Activated CD4-positive, alpha-beta T cell treated with anti-CD3 and anti-CD28 coated beads, Interleukin-2, amount 10 ng/mL, durations not matched to agents 7 days and 5 days (primary cell): Measurements from ENCODE around the gene SPINDOC. TPM values are rescaled to one million over a fixed set of nuclear protein-coding genes. Genes with fewer than 3 reads are reported as not detected.
"Not testable (repeated sequence)": the region's sequence is repeated elsewhere in the genome, so short reads cannot be mapped to it uniquely, and the experiment has no call there.

ENCODE experiments used
- CTCF ChIA-PET: fragments of 350-600 bp; sonication (Branson Sonifier 250); formaldehyde crosslinking; loops from one replicate; lab custom pipeline; 2021; ENCODE audit warnings: antibody characterized with exemption; lab: Charles Lee
- POLR2A ChIA-PET: fragments of 350-600 bp; sonication (Branson Sonifier 250); formaldehyde crosslinking; loops from one replicate; lab custom pipeline; 2021; ENCODE audit warnings: antibody characterized with exemption; lab: Charles Lee
- DNase-seq: peaks from one replicate; pipeline ENCODE4 v3.0.0-alpha.2; 2020
- H3K27ac Mint-ChIP-seq: one replicate; pipeline ENCODE4 v1.8.0; 2021; ENCODE audit warnings: mild to moderate bottlenecking, moderate library complexity, mixed read lengths
- H3K27me3 Mint-ChIP-seq: one replicate; pipeline ENCODE4 v1.8.0; 2021; ENCODE audit warnings: mixed read lengths
- H3K36me3 Mint-ChIP-seq: one replicate; pipeline ENCODE4 v1.8.0; 2021; ENCODE audit warnings: low read depth, mixed read lengths
- H3K4me1 Mint-ChIP-seq: one replicate; pipeline ENCODE4 v1.8.0; 2021; ENCODE audit warnings: mixed read lengths
- H3K4me3 Mint-ChIP-seq: one replicate; pipeline ENCODE4 v1.8.0; 2021; ENCODE audit warnings: mild to moderate bottlenecking, moderate library complexity, mixed read lengths
- H3K9me3 Mint-ChIP-seq: one replicate; pipeline ENCODE4 v1.8.0; 2021; ENCODE audit warnings: mixed read lengths
- total RNA-seq, 2 experiments: library from RNA; stranded (reverse); gene quantifications; one replicate each; pipeline ENCODE4 v1.2.3, GENCODE V29; 2021

The SPINDOC gene
- total RNA-seq, 2 experiments from 2014 or later = 38.4 to 40.7 TPM

DNA sequence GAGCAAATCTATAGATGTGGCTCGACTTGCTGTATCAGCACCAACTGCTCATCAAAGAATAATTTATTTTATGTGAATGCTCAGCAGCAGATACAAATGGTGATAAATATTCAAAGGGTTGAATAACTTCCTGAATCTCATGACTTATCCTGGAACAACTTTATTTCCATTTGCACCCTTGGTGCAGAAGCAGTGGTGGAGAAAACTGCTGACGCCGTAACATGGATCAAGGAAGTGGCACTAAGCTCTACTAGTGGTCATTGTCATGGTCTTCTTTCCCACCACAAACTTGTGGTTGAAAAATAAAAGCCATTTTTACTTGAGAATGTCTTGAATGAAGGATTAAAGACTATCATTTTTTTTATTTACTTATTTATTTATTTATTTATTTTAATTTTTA is 40.2 kb downstream of the SPINDOC start:
- POLR2A ChIA-PET = no interaction called here
- no peak for DNase-seq
- Mint-ChIP-seq H3K9me3 (no peaks in the 10 kb centered on the region), H3K27me3 (no peaks in the 10 kb centered on the region), H3K36me3 (peaks cover 45% of the 10 kb centered on the region), H3K27ac (no peak overlapping the region), H3K4me1 (peaks cover 68% of the 10 kb centered on the region), H3K4me3 (no peak overlapping the region)
- CTCF ChIA-PET = interaction anchor here (0.6 kb wide), 1 partner anchor 334 kb away, joined by 3 read pairs; no protein-coding TSS in a partner anchor

DNA sequence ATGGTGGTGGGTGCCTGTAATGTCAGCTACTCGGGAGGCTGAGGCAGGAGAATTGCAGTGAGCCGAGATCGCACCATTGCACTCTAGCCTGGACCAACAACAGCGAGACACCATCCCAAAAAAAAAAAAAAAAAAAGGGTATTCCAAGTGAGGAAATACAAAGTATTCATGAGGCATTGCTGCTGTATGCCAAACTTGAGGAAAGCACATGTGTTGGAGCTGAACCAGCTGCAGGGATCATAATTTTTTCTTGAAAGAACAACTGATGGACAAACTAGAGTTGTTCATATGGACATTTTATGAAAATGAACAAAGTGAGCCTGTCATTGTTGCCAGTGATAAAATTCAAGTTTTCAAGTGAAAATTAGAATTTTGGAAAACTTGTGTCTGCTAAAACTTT is 41.4 kb downstream of the SPINDOC start:
- ChIA-PET POLR2A (interaction anchor here (0.7 kb wide), 1 partner anchor 14 kb away, joined by 5 read pairs; no protein-coding TSS in a partner anchor), CTCF (interaction anchor here (1.2 kb wide), 1 partner anchor 23 kb away, joined by 3 read pairs; no protein-coding TSS in a partner anchor)
- no peaks in the 10 kb centered on the region for H3K27me3 Mint-ChIP-seq
- no peak overlapping the region for H3K27ac Mint-ChIP-seq
- no peak for DNase-seq
- peaks cover 37% of the 10 kb centered on the region for H3K36me3 Mint-ChIP-seq
- peaks cover 62% of the 10 kb centered on the region for H3K4me1 Mint-ChIP-seq
- H3K4me3 Mint-ChIP-seq = no peak overlapping the region
- no peaks in the 10 kb centered on the region for H3K9me3 Mint-ChIP-seq

DNA sequence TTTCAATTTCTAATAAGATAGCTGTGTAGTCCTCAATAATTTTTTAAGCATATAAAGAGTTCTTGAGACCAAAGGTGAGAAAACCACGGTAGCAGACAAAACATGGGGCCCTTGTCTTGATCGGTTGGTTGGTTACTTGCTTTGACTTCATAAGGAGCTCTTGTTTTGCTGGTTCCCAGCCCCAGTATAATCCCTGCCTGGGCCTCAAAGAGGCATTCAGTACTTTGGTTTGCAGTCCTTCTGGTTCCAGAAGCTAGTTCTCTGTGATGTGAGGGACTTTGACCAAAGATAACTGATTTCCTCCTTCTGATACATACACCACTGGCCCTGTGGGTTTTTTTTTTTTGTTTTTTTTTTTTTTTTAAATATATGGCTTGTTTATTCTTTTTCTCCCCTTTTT is 42.7 kb downstream of the SPINDOC start:
- Mint-ChIP-seq H3K4me1 (peaks cover 55% of the 10 kb centered on the region), H3K27me3 (no peaks in the 10 kb centered on the region), H3K36me3 (peaks cover 33% of the 10 kb centered on the region), H3K27ac (peak overlapping the region; percentile 31), H3K4me3 (no peak overlapping the region), H3K9me3 (no peaks in the 10 kb centered on the region)
- DNase-seq = no peak
- ChIA-PET POLR2A (interaction anchor here (0.7 kb wide), 1 partner anchor 20 kb away, joined by 4 read pairs; no protein-coding TSS in a partner anchor), CTCF (interaction anchor here (0.8 to 0.9 kb wide), 2 partner anchors 10 to 19 kb away, joined by 3 read pairs; no protein-coding TSS in a partner anchor)

DNA sequence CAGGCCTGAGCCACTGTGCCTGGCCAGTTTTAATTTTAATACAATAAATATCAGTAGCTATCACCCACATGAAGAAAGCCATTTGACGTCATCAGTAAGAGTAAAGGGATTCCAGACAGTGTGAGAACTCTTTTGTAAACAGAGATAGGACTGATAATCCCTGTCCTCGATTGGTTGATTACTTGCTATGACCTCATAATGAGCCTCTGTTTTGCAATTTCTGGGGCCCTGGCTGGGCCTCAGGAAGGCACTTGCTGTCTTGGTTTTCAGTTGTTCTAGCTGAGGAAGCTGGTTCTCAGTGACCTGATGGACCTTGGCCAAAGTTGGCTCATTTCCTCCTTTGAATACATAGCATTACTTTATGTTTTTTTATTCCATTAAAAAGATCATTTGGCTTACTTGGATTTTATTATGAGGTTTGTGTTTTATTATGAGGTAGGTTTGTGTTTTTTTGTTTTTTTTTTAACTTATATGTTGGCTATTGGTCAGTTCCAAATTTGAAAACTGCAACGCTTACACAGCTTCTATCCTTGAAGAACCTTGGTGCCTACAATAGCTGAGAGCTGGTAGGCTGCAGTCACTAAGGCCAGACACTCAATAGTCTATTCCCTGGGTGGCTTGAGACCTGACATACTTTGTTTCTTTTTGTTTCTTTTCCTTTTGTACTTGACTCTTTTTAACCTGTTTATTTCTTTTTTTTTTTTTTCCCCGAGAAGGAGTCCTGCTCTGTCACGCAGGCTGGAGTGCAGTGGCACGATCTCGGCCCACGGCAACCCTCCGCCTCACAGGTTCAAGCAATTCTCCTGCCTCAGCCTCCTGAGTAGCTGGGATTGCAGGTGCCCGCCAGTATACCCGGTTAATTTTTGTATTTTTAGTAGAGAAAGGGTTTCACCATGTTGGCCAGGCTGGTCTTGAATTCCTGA is 45.6 kb downstream of the SPINDOC start:
- peaks cover 49% of the 10 kb centered on the region for H3K4me1 Mint-ChIP-seq
- no peak overlapping the region for H3K4me3 Mint-ChIP-seq
- H3K36me3 Mint-ChIP-seq = peaks cover 34% of the 10 kb centered on the region
- ChIA-PET CTCF (interaction anchor here (0.6 to 4.1 kb wide), 4 partner anchors 11 to 538 kb away, joined by 3 to 13 read pairs (median 4); no protein-coding TSS in a partner anchor), POLR2A (no interaction called here)
- no peaks in the 10 kb centered on the region for H3K9me3 Mint-ChIP-seq
- no peak for DNase-seq
- H3K27ac Mint-ChIP-seq = no peak overlapping the region
- H3K27me3 Mint-ChIP-seq = no peaks in the 10 kb centered on the region

DNA sequence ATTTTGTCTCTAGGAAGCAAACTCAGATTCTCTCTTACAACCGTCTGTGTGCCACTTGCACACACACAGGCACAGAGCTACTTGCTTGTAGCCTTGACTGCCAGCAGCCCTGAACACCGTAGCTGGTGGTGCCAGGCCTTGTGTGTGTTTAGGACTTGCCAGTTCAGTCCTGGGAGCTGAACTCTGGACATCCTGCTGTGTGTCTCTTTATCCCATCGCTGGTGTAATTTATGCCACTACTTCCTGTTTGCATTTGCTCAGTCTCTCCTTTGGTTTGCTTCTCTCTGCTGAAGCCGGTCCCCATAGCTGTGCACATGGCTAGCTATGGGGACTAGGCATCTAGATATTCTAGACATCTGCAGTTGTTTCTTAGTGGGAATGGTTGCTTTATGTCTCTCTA is 49.7 kb downstream of the SPINDOC start:
- DNase-seq = peak; percentile 21
- POLR2A ChIA-PET = no interaction called here
- H3K4me3 Mint-ChIP-seq = no peak overlapping the region

DNA sequence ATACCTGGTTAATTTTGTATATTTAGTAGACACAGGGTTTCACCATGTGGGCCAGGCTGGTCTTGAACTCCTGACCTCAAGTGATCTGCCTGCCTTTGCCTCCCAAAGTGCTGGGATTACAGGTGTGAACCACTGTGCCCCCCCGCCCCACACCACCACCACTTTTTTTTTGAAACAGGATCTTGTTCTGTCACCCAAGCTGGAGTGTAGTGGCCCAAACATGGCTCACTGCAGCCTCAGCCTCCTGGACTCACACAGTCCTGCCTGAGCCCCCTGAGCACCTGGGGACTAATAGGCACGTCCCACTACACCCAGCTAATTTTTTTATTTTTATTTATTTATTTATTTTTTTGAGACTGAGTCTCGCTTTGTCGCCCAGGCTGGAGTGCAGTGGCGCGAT is 50.4 kb downstream of the SPINDOC start:
- Mint-ChIP-seq H3K27ac (peak overlapping the region; percentile 75), H3K36me3 (peaks cover 40% of the 10 kb centered on the region), H3K4me1 (peaks cover 62% of the 10 kb centered on the region)
- H3K27me3 Mint-ChIP-seq, H3K4me3 Mint-ChIP-seq, DNase-seq, H3K9me3 Mint-ChIP-seq, POLR2A ChIA-PET: not testable (repeated sequence)
- CTCF ChIA-PET = interaction anchor here (0.8 to 2.1 kb wide), 6 partner anchors 9 to 82 kb away, joined by 3 to 7 read pairs (median 4); no protein-coding TSS in a partner anchor

More for the DNA sequence above, 49.7 kb downstream of the SPINDOC start:
- Mint-ChIP-seq H3K27ac (peak overlapping the region; percentile 83), H3K36me3 (peaks cover 35% of the 10 kb centered on the region), H3K4me1 (peaks cover 56% of the 10 kb centered on the region), H3K9me3 (no peaks in the 10 kb centered on the region), H3K27me3 (no peaks in the 10 kb centered on the region)
- CTCF ChIA-PET = interaction anchor here (0.8 to 4.1 kb wide), 6 partner anchors 10 to 50 kb away, joined by 3 to 13 read pairs (median 5); no protein-coding TSS in a partner anchor

DNA sequence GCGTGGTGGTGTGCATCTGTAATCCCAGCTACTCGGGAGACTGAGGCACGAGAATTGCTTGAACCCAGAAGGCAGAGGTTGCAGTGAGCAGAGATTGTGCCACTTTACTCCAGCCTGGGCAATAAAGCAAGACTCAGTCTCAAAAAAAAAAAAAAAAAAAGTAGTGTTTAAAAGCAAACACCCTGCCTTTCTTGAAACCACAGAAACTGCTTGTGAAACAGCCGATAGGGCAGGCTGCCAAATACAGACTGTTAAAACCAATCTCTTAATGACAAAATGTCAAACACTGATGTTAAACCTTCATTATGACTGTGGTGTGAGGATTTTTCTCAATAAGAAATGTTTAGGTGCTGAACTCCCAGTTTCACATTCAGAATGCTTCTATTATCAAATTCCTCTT is 53.0 kb downstream of the SPINDOC start:
- peak; percentile 85 for DNase-seq
- H3K27me3 Mint-ChIP-seq = no peaks in the 10 kb centered on the region
- no peaks in the 10 kb centered on the region for H3K9me3 Mint-ChIP-seq
- H3K4me1 Mint-ChIP-seq = peaks cover 81% of the 10 kb centered on the region
- H3K27ac Mint-ChIP-seq = peak overlapping the region; percentile 84
- ChIA-PET CTCF (interaction anchor here (0.7 to 1.2 kb wide), 2 partner anchors 23 to 1636 kb away, joined by 3 read pairs; no protein-coding TSS in a partner anchor), POLR2A (no interaction called here)
- H3K36me3 Mint-ChIP-seq = peaks cover 50% of the 10 kb centered on the region
- H3K4me3 Mint-ChIP-seq = peak overlapping the region; percentile 67

DNA sequence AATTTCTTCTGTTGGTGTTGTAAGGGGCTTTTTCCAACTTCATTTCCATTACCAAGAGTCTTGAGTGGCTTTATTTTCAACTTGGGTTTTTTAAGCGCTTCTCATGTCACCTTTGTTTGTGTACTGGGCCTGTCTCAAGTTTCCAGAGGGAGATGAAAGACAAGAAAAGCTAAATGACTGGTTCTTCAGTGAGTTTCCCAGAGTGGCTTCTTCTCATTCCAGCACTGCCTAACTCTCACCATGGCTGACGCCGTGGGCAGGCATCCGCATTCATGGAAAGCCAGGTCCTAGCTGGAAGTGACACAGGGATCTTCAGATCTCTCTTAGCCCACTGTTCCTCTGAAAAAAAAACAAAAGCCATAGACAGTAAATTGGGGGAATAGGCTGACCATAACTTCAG is 54.3 kb downstream of the SPINDOC start:
- ChIA-PET CTCF (interaction anchor here (0.6 to 1.9 kb wide), 7 partner anchors 9 to 95 kb away, joined by 3 to 8 read pairs (median 3); no protein-coding TSS in a partner anchor), POLR2A (interaction anchor here (0.6 kb wide), 1 partner anchor 1159 kb away, joined by 3 read pairs; no protein-coding TSS in a partner anchor)
- Mint-ChIP-seq H3K4me1 (peaks cover 84% of the 10 kb centered on the region), H3K4me3 (no peak overlapping the region), H3K9me3 (no peaks in the 10 kb centered on the region), H3K36me3 (peaks cover 48% of the 10 kb centered on the region), H3K27me3 (no peaks in the 10 kb centered on the region), H3K27ac (peak overlapping the region; percentile 84)
- no peak for DNase-seq

DNA sequence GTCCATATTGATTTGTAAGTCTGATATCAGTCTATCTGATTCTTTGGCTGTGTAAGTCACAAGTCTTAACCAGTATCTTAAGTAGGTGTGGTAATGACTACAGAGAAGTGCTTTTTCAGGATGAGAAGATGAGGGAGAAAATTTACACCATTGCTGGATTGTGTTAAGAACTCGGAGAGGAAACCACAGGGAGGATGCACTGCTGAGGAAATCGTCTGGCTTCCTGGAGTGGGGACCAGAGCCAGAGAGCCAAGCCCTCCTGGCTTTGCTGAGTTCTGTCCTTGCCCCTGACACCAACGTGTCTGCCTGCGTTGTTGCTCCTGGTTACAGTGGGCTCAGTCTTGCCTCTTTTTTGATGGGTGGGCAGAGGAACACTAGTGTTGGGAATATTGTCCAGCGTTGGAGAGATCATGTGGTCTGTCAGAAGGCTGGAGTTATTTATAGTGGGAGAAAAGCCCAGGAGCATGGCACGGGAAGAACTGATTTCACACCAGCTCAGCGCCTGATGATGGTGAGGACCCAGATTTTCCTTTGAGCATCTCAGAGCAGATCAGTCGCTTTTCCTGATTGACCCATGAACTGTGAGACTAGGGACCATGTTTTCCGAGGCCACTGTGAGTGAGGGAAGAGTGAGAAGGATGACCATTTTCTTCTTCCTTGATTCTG is 55.3 kb downstream of the SPINDOC start:
- Mint-ChIP-seq H3K4me3 (no peak overlapping the region), H3K27ac (peak overlapping the region; percentile 54), H3K9me3 (no peaks in the 10 kb centered on the region), H3K27me3 (no peaks in the 10 kb centered on the region), H3K4me1 (peaks cover 84% of the 10 kb centered on the region), H3K36me3 (peaks cover 44% of the 10 kb centered on the region)
- DNase-seq = no peak
- CTCF ChIA-PET = interaction anchor here (0.8 to 2.3 kb wide), 4 partner anchors 24 to 49 kb away, joined by 3 to 7 read pairs (median 4); partner anchors contain the start of gene RCOR2
- POLR2A ChIA-PET = no interaction called here

DNA sequence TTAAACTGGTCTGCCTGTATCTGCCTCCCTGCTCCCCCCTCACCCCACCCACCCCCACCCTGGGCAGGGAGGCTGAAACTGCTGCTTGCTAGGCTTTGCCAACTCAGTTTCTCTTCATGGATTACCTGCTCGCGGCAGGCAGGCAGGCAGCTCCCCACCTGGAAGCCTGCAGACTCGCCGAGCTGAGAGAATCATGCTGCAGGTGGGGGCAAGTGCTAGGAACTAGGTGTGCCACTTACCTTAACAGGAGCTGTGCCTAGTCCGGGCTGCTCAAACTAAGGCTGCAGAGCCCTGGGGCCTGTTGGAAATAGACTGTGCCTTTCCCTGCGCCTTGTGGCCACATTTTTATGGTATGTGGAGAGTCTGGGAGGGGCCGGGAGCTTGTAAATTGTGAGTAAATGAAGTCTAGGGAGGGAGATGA is 55.9 kb downstream of the SPINDOC start:
- ChIA-PET CTCF (interaction anchor here (1.0 to 2.3 kb wide), 4 partner anchors 10 to 48 kb away, joined by 3 to 7 read pairs (median 4); partner anchors contain the start of gene RCOR2), POLR2A (no interaction called here)
- no peaks in the 10 kb centered on the region for H3K9me3 Mint-ChIP-seq
- H3K4me3 Mint-ChIP-seq = peak overlapping the region; percentile 55
- peaks cover 48% of the 10 kb centered on the region for H3K36me3 Mint-ChIP-seq
- H3K27me3 Mint-ChIP-seq = no peaks in the 10 kb centered on the region
- peaks cover 87% of the 10 kb centered on the region for H3K4me1 Mint-ChIP-seq
- H3K27ac Mint-ChIP-seq = peak overlapping the region; percentile 89
- DNase-seq = no peak

DNA sequence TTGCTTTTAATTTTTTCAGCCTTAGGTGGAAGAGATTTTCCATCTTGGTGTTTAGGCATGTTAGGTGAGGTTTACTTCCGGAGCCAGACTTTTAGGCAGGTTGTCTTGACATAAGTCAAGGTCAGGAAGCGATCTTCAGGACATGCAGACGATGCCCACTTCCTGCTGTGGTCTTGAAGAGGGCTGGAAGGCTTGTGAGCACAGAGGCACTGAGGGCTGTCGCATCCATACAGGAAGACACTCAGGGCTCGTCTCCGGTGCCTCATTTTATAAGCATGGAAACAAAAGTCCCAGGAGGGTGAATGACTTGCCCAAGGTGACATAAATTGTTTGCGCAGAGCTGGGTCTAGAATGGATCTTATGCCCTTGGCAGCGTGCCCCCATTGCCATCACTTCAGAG is 56.4 kb downstream of the SPINDOC start:
- peak overlapping the region; percentile 55 for H3K4me3 Mint-ChIP-seq
- peaks cover 53% of the 10 kb centered on the region for H3K36me3 Mint-ChIP-seq
- H3K9me3 Mint-ChIP-seq = no peaks in the 10 kb centered on the region

More for the DNA sequence above, 56.4 kb downstream of the SPINDOC start:
- CTCF ChIA-PET = interaction anchor here (0.6 to 2.3 kb wide), 4 partner anchors 11 to 1327 kb away, joined by 3 to 7 read pairs (median 4); partner anchors contain the start of gene RCOR2
- POLR2A ChIA-PET = no interaction called here
- no peaks in the 10 kb centered on the region for H3K27me3 Mint-ChIP-seq
- peaks cover 90% of the 10 kb centered on the region for H3K4me1 Mint-ChIP-seq
- peak; percentile 73 for DNase-seq
- H3K27ac Mint-ChIP-seq = peak overlapping the region; percentile 89
